Epithelial cell of esophagus (primary cell): Measurements from ENCODE around the gene DNASE2.

Experiments used
- DNase-seq: peaks from one replicate; pipeline ENCODE4 v3.0.0; 2010; ENCODE audit warnings: low read depth
- H3K4me3 ChIP-seq: 2 replicates; pipeline ENCODE4 v1.5.1; 2011; ENCODE audit warnings: mild to moderate bottlenecking, low read length, control low read depth
- CTCF ChIP-seq: IDR thresholded peaks from 2 replicates; pipeline ENCODE4 v1.5.1; 2011; ENCODE audit warnings: low read depth, mild to moderate bottlenecking, low read length, control low read depth, inconsistent platforms; ENCODE audit not compliant: insufficient read depth; ENCODE audit errors: missing control alignments

DNASE2 gene

GRCh38 chr19:12880551-12881171 lies 588 bp downstream of the DNASE2 start:
- no peak for DNase-seq
- H3K4me3 ChIP-seq: peak overlapping the region; percentile 86
- TF ChIP-seq CTCF: no peak

GRCh38 chr19:12875086-12875485 lies 6.2 kb downstream of the DNASE2 start:
- H3K4me3 ChIP-seq: no peak overlapping the region

GRCh38 chr19:12873891-12874745 lies 7.1 kb downstream of the DNASE2 start:
- TF ChIP-seq CTCF: no peak
- no peak overlapping the region for H3K4me3 ChIP-seq

More at GRCh38 chr19:12875086-12875485, 6.2 kb downstream of the DNASE2 start:
- no peak for TF ChIP-seq CTCF
- DNase-seq: no peak

GRCh38 chr19:12872941-12873890 lies 8.0 kb downstream of the DNASE2 start:
- DNase-seq: peak; percentile 95
- H3K4me3 ChIP-seq: peak overlapping the region; percentile 32
- peak; percentile 13 for TF ChIP-seq CTCF

More at GRCh38 chr19:12873891-12874745, 7.1 kb downstream of the DNASE2 start:
- no peak for DNase-seq

- no peak for DNase-seq
- no peak for TF ChIP-seq CTCF
- no peak overlapping the region for H3K4me3 ChIP-seq
These were observed 9.0 kb downstream of the DNASE2 start for GRCh38 chr19:12872255-12872654.

GRCh38 chr19:12871681-12872080 lies 9.6 kb downstream of the DNASE2 start:
- no peak for TF ChIP-seq CTCF
- no peak overlapping the region for H3K4me3 ChIP-seq
- no peak for DNase-seq
